ENCODE results near the gene POR.
"Not testable (repeated sequence)": the region's sequence is repeated elsewhere in the genome, so short reads cannot be mapped to it uniquely, and the experiment has no call there.

POR gene

GRCh38 chr7:75993689-75994387 lies 78.9 kb downstream of the POR start:
- no peak for DNase-seq

GRCh38 chr7:75994388-75995051 lies 79.6 kb downstream of the POR start, which contains the start of gene TMEM120A:
Gene TMEM120A (minus strand): TSS chr7:75994595. CDS start chr7:75994570, 25 bp downstream.
- peak; percentile 92 to 93 for DNase-seq

GRCh38 chr7:75995052-75995471 lies 80.1 kb downstream of the POR start:
- DNase-seq, result no peak

- no peak for DNase-seq
Observed at GRCh38 chr7:75995996-75996395, 81.0 kb downstream of the POR start.

- DNase-seq, result no peak
Observed at GRCh38 chr7:75996476-75996875, 81.5 kb downstream of the POR start.

- DNase-seq, result no peak
Observed at GRCh38 chr7:75998038-75998437, 83.1 kb downstream of the POR start.

GRCh38 chr7:76000566-76000965 lies 85.6 kb downstream of the POR start:
- DNase-seq, result no peak

- DNase-seq, result no peak
Observed at GRCh38 chr7:76002139-76002538, 87.2 kb downstream of the POR start.

GRCh38 chr7:76002822-76003221 lies 87.9 kb downstream of the POR start:
- no peak for DNase-seq

GRCh38 chr7:76003351-76003750 lies 88.4 kb downstream of the POR start:
- no peak for DNase-seq

- not testable (repeated sequence) for DNase-seq
Observed at GRCh38 chr7:76005004-76005403, 90.0 kb downstream of the POR start.

- DNase-seq, result no peak
Observed at GRCh38 chr7:76008156-76008687, 93.3 kb downstream of the POR start.

- no peak for DNase-seq
Observed at GRCh38 chr7:76009672-76010600, 95.0 kb downstream of the POR start.

- no peak for DNase-seq
Observed at GRCh38 chr7:76011442-76011861, 96.5 kb downstream of the POR start.

- DNase-seq, result no peak
Observed at GRCh38 chr7:76016191-76016947, 101.4 kb downstream of the POR start.

GRCh38 chr7:76018520-76018919 lies 103.6 kb downstream of the POR start:
- not testable (repeated sequence) for DNase-seq

- peak; percentile 61 to 67 for DNase-seq
Observed at GRCh38 chr7:76020031-76020714, 105.2 kb downstream of the POR start.

GRCh38 chr7:76022026-76022780 lies 107.2 kb downstream of the POR start:
- DNase-seq, result no peak

- DNase-seq, result no peak
Observed at GRCh38 chr7:76023002-76023401, 108.0 kb downstream of the POR start.

- not testable (repeated sequence) for DNase-seq
Observed at GRCh38 chr7:76029682-76030081, 114.7 kb downstream of the POR start.

GRCh38 chr7:76031964-76032363 lies 117.0 kb downstream of the POR start:
- DNase-seq, result no peak

Measured in activated CD4-positive, alpha-beta T cell treated with anti-CD3 and anti-CD28 coated beads, Interleukin-2, amount 50 U/mL, for 4 hours (primary cell).